Right lobe of liver (tissue), 4 donors: ENCODE data around the gene R3HDM2.
A peak's percentile ranks its signal among the peaks of the same experiment; 100 is the strongest.

Experiments
- CTCF ChIP-seq, 4 donors: fragments of 200-600 bp in 3 of 4; fragments of 450-650 bp in 1 of 4; IDR thresholded peaks; one replicate each; pipeline versions ENCODE4 v1.5.1 to v1.8.0; 2016 to 2022; ENCODE audit warnings: antibody characterized with exemption in 4 of 4, mild to moderate bottlenecking in 2 of 4
- POLR2A ChIP-seq: fragments of 450-650 bp; IDR thresholded peaks from one replicate; pipeline ENCODE4 v1.6.1; 2017; ENCODE audit warnings: antibody characterized with exemption, mild to moderate bottlenecking
- donor health status: DM: no; HTN: no; CAD: no.
- donor health status: DM: no; HTN: no; CAD: no.
- donor health status: DM: no; HTN: yes; CAD: no.

GRCh38 chr12:57451233-57451778 is 20.5 kb upstream of the R3HDM2 start:
- peak; percentile 62 for TF ChIP-seq POLR2A
- no peak for TF ChIP-seq CTCF (IDR thresholded peaks at IDR 0.05)
